K562 (cell line): ENCODE measurements around the gene MCAM. TPM values are rescaled to one million over a fixed set of nuclear protein-coding genes. Genes with fewer than 3 reads are reported as not detected.
A peak's percentile ranks its signal among the peaks of the same experiment; 100 is the strongest.

Experiments used
- ARID3B ChIP-seq: fragments of 250-450 bp; sonication (Bioruptor Pico); IDR thresholded peaks from 2 replicates; pipeline ENCODE4 v1.4.0; 2020; ENCODE audit warnings: borderline replicate concordance
- ATF4 ChIP-seq: fragments of 450-650 bp; formaldehyde crosslinking; IDR thresholded peaks from 2 replicates; pipeline ENCODE4 v1.4.0; 2022; ENCODE audit warnings: mild to moderate bottlenecking, moderate library complexity
- BRCA1 ChIP-seq, 2 experiments: fragments of 450-650 bp in 1 of 2; sonication (generic) in 1 of 2; formaldehyde crosslinking in 1 of 2; IDR thresholded peaks; 2 replicates each; pipeline versions ENCODE4 v1.5.0 to v1.6.1; 2017 to 2020; ENCODE audit warnings: mild to moderate bottlenecking in 1 of 2, missing genetic modification reagents in 1 of 2
- C11orf30 ChIP-seq: fragments of 450-650 bp; IDR thresholded peaks from 2 replicates; pipeline ENCODE4 v1.6.1; 2016; ENCODE audit warnings: low read depth, mild to moderate bottlenecking
- E2F5 ChIP-seq: sonication (generic); formaldehyde crosslinking; IDR thresholded peaks from 2 replicates; pipeline ENCODE4 v1.8.0; 2022; ENCODE audit warnings: mild to moderate bottlenecking, missing genetic modification reagents
- EHMT2 ChIP-seq: fragments of 450-650 bp; IDR thresholded peaks from 2 replicates; pipeline ENCODE4 v1.6.1; 2018; ENCODE audit warnings: antibody characterized with exemption
- ELF4 ChIP-seq: fragments of 450-650 bp; formaldehyde crosslinking; IDR thresholded peaks from 2 replicates; pipeline ENCODE4 v1.4.0; 2022; ENCODE audit warnings: missing genetic modification characterization
- FOSL1 ChIP-seq: fragments of 200-800 bp; sonication (Bioruptor generic); conservative IDR thresholded peaks from 2 replicates; pipeline ENCODE4 v1.6.1; 2016; ENCODE audit warnings: missing genetic modification characterization, missing compliant biosample characterization
- FOXA1 ChIP-seq: fragments of 450-650 bp; IDR thresholded peaks from 2 replicates; pipeline ENCODE4 v1.6.1; 2016; ENCODE audit warnings: mild to moderate bottlenecking, borderline replicate concordance
- FOXK2 ChIP-seq, 2 experiments: fragments of 450-650 bp; IDR thresholded peaks in 1 of 2; conservative IDR thresholded peaks in 1 of 2; 2 replicates each; pipeline ENCODE4 v1.6.1; 2016; ENCODE audit warnings: low read depth in 2 of 2, mild to moderate bottlenecking in 1 of 2
- JUN ChIP-seq, 2 experiments: sonication (generic) in 1 of 2; formaldehyde crosslinking in 1 of 2; IDR thresholded peaks; 2 replicates each; pipeline versions ENCODE4 v1.6.1 to v1.8.0; 2012 to 2022; ENCODE audit warnings: borderline replicate concordance in 2 of 2, mild to moderate bottlenecking in 2 of 2, improper control_type of control experiment in 1 of 2, low read depth in 1 of 2, low read length in 1 of 2, missing genetic modification reagents in 1 of 2
- MLLT1 ChIP-seq, 2 experiments: fragments of 450-650 bp; IDR thresholded peaks; 2 replicates each; pipeline ENCODE4 v1.6.1; 2016
- NCOA2 ChIP-seq, 2 experiments: fragments of 450-650 bp; IDR thresholded peaks; 2 replicates each; pipeline ENCODE4 v1.6.1; 2018; ENCODE audit warnings: mild to moderate bottlenecking in 2 of 2, moderate library complexity in 1 of 2; ENCODE audit not compliant: partially characterized antibody in 2 of 2
- NFE2 ChIP-seq: IDR thresholded peaks from 2 replicates; pipeline ENCODE4 v1.6.1; 2014; ENCODE audit warnings: antibody characterized with exemption, low read depth
- NFE2L1 ChIP-seq: fragments of 450-650 bp; IDR thresholded peaks from 2 replicates; pipeline ENCODE4 v1.6.1; 2016; ENCODE audit warnings: missing genetic modification characterization, low read depth, mild to moderate bottlenecking, missing compliant biosample characterization, moderate library complexity, borderline replicate concordance
- NONO ChIP-seq, 2 experiments: fragments of 200-400 bp in 1 of 2; fragments of 450-650 bp in 1 of 2; formaldehyde crosslinking in 1 of 2; IDR thresholded peaks; 2 replicates each; pipeline ENCODE4 v1.6.1; 2017; ENCODE audit warnings: low read depth in 2 of 2, mild to moderate bottlenecking in 2 of 2, moderate library complexity in 2 of 2, low read length in 1 of 2
- NR3C1 ChIP-seq: sonication (generic); formaldehyde crosslinking; IDR thresholded peaks from 2 replicates; pipeline ENCODE4 v1.8.1; 2022; ENCODE audit warnings: missing genetic modification reagents
- POLR2B ChIP-seq: fragments of 450-650 bp; IDR thresholded peaks from 2 replicates; pipeline ENCODE4 v1.6.1; 2018; ENCODE audit warnings: low read depth; ENCODE audit not compliant: partially characterized antibody
- RFX1 ChIP-seq: fragments of 450-650 bp; IDR thresholded peaks from 2 replicates; pipeline ENCODE4 v1.6.1; 2016; ENCODE audit warnings: mild to moderate bottlenecking, moderate library complexity
- SIRT6 ChIP-seq: IDR thresholded peaks from one replicate; pipeline ENCODE4 v1.6.1; 2012; ENCODE audit warnings: low read depth, mild to moderate bottlenecking, control low read depth, inconsistent platforms, low read length, moderate library complexity
- SMAD3 ChIP-seq: fragments of 450-650 bp; formaldehyde crosslinking; conservative IDR thresholded peaks from 2 replicates; pipeline ENCODE4 v1.4.0; 2020; ENCODE audit warnings: mild to moderate bottlenecking
- SP1 ChIP-seq: sonication (generic); formaldehyde crosslinking; IDR thresholded peaks from 2 replicates; pipeline ENCODE4 v1.8.1; 2022; ENCODE audit warnings: mild to moderate bottlenecking, missing genetic modification reagents
- ZC3H4 ChIP-seq: sonication (generic); formaldehyde crosslinking; IDR thresholded peaks from 2 replicates; pipeline ENCODE4 v1.9.0; 2021; ENCODE audit warnings: missing genetic modification reagents, borderline replicate concordance
- ZNF699 ChIP-seq: fragments of 250-450 bp; sonication (Bioruptor Pico); IDR thresholded peaks from 2 replicates; pipeline ENCODE4 v1.8.0; 2021; ENCODE audit warnings: mild to moderate bottlenecking, moderate library complexity; ENCODE audit not compliant: insufficient replicate concordance
- polyA plus RNA-seq, 8 experiments: library from polyadenylated mRNA; depleted of rRNA in 4 of 8; stranded (reverse) in 5 of 8; unstranded in 3 of 8; fragments of >200 nt; fragmentation: Nextera tagmentation in 2 of 8; fragmentation: Illumina TruSeq in 1 of 8; extraction: Ambion mirVana in 2 of 8; extraction: Trizol in 1 of 8; gene quantifications; 2 replicates each; pipeline versions ENCODE4 v1.2.1 to v1.2.3, GENCODE V29; 2011 to 2014; ENCODE audit warnings: inconsistent platforms in 1 of 8, missing spikeins in 1 of 8
- total RNA-seq, 7 experiments: library from RNA; depleted of rRNA in 6 of 7; stranded (reverse); fragments of >200 nt in 6 of 7; fragmentation: Illumina TruSeq in 2 of 7; extraction: Trizol in 2 of 7; gene quantifications; 2 replicates each; pipeline versions ENCODE4 v1.2.1 to v1.2.3, GENCODE V29; 2011 to 2021; ENCODE audit warnings: low replicate concordance in 1 of 7

MCAM gene
- total and polyA plus RNA-seq, 9 of the 15 experiments (the other 6 are each of a cell fraction or from before 2014, with no cell fraction given), result 14.7 to 118 (median 53.6) TPM

- TF ChIP-seq JUN (IDR thresholded peaks at IDR 0.05; ENCODE audit: borderline replicate concordance, low read depth, low read length) (no peak), JUN (CRISPR knock-in tag; IDR thresholded peaks at IDR 0.05; ENCODE audit: borderline replicate concordance) (no peak; the same call in 1 of the 2 replicates), NFE2L1 (tag) (no peak), ATF4 (CRISPR knock-in tag) (no peak), NONO (IDR thresholded peaks at IDR 0.05; ENCODE audit: low read depth in 2 of 2, low read length in 1 of 2) (peak; percentile 60 to 61; a peak in 2 of 4 replicates), SMAD3 (CRISPR knock-in tag) (no peak), FOXA1 (no peak), RFX1 (no peak), C11orf30 (no peak), BRCA1 (IDR thresholded peaks at IDR 0.05) (no peak), BRCA1 (CRISPR knock-in tag; IDR thresholded peaks at IDR 0.05) (no peak), NR3C1 (CRISPR knock-in tag) (no peak), ELF4 (CRISPR knock-in tag) (no peak), SP1 (no peak), SIRT6 (no peak), E2F5 (CRISPR knock-in tag) (no peak), ZNF699 (CRISPR knock-in tag) (no peak), ARID3B (CRISPR knock-in tag) (no peak), NFE2 (no peak), ZC3H4 (CRISPR knock-in tag) (no peak), POLR2B (peak; percentile 66), EHMT2 (no peak), NCOA2 (IDR thresholded peaks at IDR 0.05; ENCODE audit: partially characterized antibody in 2 of 2) (no peak), MLLT1 (IDR thresholded peaks at IDR 0.05) (0 out of 4 replicates have a peak, but pooled peaks of 1 of the 2 experiments have one; percentile 19), FOSL1 (no peak), FOXK2 (conservative IDR thresholded peaks at IDR 0.05 in 1 of 2, IDR thresholded peaks at IDR 0.05 in 1 of 2; ENCODE audit: low read depth in 2 of 2) (no peak)
Observed at GRCh38 chr11:119320776-119321524, 4.0 kb upstream of the MCAM start (continued).
